NCI-H1048 (cell line): ENCODE data around the gene NLN.

ENCODE experiments used
- DNase-seq: peaks from one replicate; lab custom pipeline; 2025; lab: John Stamatoyannopoulos, UW

The NLN gene

GRCh38 chr5:65873181-65873750 lies 151.3 kb downstream of the NLN start:
- DNase-seq: no peak

- no peak for DNase-seq
Measured at GRCh38 chr5:65874241-65874640, 152.2 kb downstream of the NLN start.

- DNase-seq: no peak
Measured at GRCh38 chr5:65876496-65876895, 154.5 kb downstream of the NLN start.

GRCh38 chr5:65876970-65877369 lies 155.0 kb downstream of the NLN start:
- no peak for DNase-seq
